ENCODE data around the gene SMARCC2. TPM values are rescaled to one million over a fixed set of nuclear protein-coding genes. Genes with fewer than 3 reads are reported as not detected.

SMARCC2 gene
- total RNA-seq, 2 donors from 2014 or later, result 80.1 to 84.2 TPM

DNA sequence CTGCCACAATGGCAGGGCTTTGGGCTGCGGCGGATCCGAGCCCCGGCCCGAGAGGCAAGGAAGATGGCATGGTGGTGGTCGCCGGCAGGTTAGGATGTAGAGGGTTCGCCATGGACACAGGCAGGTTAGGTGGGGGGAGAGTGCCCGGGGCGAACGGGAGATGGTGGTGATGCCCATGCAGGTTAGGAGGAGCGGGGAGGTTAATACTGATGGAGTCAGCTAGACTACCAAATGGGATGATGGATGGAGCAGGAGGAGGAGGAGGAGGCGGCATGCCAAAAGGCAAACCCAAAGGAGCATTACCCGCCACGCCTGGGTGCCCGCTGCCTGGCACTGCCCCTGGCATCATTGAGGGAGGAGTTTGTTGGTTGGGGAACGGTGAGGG, 24.9 kb downstream of the SMARCC2 start:
- no peak overlapping the region for H3K9ac ChIP-seq (ENCODE audit: low read depth in 2 of 2, low read length in 2 of 2)
- intact Hi-C loops (cut with DNase I), result loop anchor here (5.0 kb wide), 1 partner anchor 37 kb away; the partner anchor contains the start of gene ESYT1
- H3K9me3 ChIP-seq, result no peaks in the 10 kb centered on the region
- DNase-seq, result no peak
- H3K4me3 ChIP-seq, result no peak overlapping the region
- TF ChIP-seq, protein P1, sequence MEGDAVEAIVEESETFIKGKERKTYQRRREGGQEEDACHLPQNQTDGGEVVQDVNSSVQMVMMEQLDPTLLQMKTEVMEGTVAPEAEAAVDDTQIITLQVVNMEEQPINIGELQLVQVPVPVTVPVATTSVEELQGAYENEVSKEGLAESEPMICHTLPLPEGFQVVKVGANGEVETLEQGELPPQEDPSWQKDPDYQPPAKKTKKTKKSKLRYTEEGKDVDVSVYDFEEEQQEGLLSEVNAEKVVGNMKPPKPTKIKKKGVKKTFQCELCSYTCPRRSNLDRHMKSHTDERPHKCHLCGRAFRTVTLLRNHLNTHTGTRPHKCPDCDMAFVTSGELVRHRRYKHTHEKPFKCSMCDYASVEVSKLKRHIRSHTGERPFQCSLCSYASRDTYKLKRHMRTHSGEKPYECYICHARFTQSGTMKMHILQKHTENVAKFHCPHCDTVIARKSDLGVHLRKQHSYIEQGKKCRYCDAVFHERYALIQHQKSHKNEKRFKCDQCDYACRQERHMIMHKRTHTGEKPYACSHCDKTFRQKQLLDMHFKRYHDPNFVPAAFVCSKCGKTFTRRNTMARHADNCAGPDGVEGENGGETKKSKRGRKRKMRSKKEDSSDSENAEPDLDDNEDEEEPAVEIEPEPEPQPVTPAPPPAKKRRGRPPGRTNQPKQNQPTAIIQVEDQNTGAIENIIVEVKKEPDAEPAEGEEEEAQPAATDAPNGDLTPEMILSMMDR (IDR thresholded peaks at IDR 0.05), result no peak
- no peaks in the 10 kb centered on the region for H3K27me3 ChIP-seq
- H3K4me1 ChIP-seq, result peaks cover 5% of the 10 kb centered on the region
- peaks cover 17% of the 10 kb centered on the region for H3K36me3 ChIP-seq
- no peak overlapping the region for H3K27ac ChIP-seq

DNA sequence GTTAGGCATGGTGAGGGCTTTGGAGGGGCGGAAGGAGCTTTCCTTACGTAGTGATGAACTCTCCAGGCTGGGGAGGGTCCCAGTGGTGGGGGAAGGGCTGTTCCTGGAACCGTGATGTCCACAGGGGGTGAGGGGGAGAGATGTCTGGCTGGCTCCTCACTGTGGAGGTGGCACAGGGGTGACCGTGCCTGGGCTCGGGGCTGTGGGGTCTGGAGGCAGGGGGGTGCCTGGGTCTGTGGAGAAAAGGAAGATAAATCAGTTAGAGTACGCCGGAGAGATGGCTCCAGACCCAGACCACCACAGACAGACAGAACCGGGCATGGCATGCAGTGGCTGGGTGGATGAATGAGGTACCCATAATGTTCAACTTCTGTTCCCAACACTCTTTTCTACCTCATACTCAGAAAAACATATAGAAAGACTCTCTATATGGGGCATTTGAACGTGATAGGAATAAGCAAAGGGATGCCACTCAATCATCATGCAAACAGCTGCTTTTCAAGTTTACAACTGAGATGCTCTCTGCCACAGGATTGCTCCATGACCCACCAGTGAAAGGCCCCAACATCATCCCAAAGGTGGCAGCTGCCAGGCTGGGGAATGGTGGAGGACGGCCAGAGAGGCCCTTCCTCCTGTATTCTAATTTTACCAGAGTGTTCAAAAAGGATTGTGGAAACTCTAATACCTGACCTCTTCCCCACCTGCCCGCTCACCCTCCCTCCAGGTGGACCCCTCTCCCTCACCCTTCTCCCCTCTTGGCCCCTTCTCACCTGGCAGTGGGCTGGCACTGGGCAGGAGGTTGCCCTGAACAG, 25.5 kb downstream of the SMARCC2 start:
- no peak overlapping the region for H3K9ac ChIP-seq (ENCODE audit: low read depth in 2 of 2, low read length in 2 of 2)
- no peaks in the 10 kb centered on the region for H3K9me3 ChIP-seq
- no peaks in the 10 kb centered on the region for H3K27me3 ChIP-seq
- no peak overlapping the region for H3K27ac ChIP-seq
- TF ChIP-seq, protein P1 (IDR thresholded peaks at IDR 0.05), result no peak
- no peak for DNase-seq
- peaks cover 17% of the 10 kb centered on the region for H3K36me3 ChIP-seq
- intact Hi-C loops (cut with DNase I), result loop anchor here (5.0 kb wide), 1 partner anchor 36 kb away; the partner anchor contains the start of gene ESYT1
- H3K4me1 ChIP-seq, result peaks cover 5% of the 10 kb centered on the region
- no peak overlapping the region for H3K4me3 ChIP-seq

- Histone ChIP-seq H3K36me3 (peaks cover 17% of the 10 kb centered on the region), H3K4me3 (no peak overlapping the region), H3K27me3 (no peaks in the 10 kb centered on the region), H3K4me1 (peaks cover 5% of the 10 kb centered on the region), H3K27ac (no peak overlapping the region), H3K9ac (ENCODE audit: low read depth in 2 of 2, low read length in 2 of 2) (no peak overlapping the region), H3K9me3 (no peaks in the 10 kb centered on the region)
- intact Hi-C loops (cut with DNase I), result loop anchor here (5.0 kb wide), 1 partner anchor 35 kb away; the partner anchor contains the start of gene ESYT1
- DNase-seq, result no peak
- TF ChIP-seq, protein P1 (IDR thresholded peaks at IDR 0.05), result no peak
Measured at GRCh38 chr12:56162468-56163290, 26.6 kb downstream of the SMARCC2 start.

GRCh38 chr12:56161690-56162351, 27.5 kb downstream of the SMARCC2 start:
- Histone ChIP-seq H3K4me1 (peaks cover 7% of the 10 kb centered on the region), H3K27me3 (no peaks in the 10 kb centered on the region), H3K9me3 (no peaks in the 10 kb centered on the region), H3K9ac (ENCODE audit: low read depth in 2 of 2, low read length in 2 of 2) (peak overlapping the region in 1 of 2 donors; percentile 100), H3K4me3 (no peak overlapping the region), H3K36me3 (peaks cover 17% of the 10 kb centered on the region), H3K27ac (peak overlapping the region; percentile 96)
- TF ChIP-seq, protein P1 (IDR thresholded peaks at IDR 0.05), result no peak
- intact Hi-C loops (cut with DNase I), result loop anchor here (5.0 kb wide), 1 partner anchor 35 kb away; the partner anchor contains the start of gene ESYT1
- no peak for DNase-seq
